ENCODE data around the gene GCH1.
"Not testable (repeated sequence)": the region's sequence is repeated elsewhere in the genome, so short reads cannot be mapped to it uniquely, and the experiment has no call there.

GCH1 gene, protein sequence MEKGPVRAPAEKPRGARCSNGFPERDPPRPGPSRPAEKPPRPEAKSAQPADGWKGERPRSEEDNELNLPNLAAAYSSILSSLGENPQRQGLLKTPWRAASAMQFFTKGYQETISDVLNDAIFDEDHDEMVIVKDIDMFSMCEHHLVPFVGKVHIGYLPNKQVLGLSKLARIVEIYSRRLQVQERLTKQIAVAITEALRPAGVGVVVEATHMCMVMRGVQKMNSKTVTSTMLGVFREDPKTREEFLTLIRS

GRCh38 chr14:54902521-54903420, at the start of gene GCH1:
Gene GCH1 (minus strand): TSS chr14:54902826. CDS start chr14:54902663, 163 bp downstream.
- peak; percentile 79 for DNase-seq

GRCh38 chr14:54947230-54947629, 44.6 kb upstream of the GCH1 start:
- no peak for DNase-seq

- DNase-seq: no peak
Measured at GRCh38 chr14:54946500-54946899, 43.9 kb upstream of the GCH1 start.

DNA sequence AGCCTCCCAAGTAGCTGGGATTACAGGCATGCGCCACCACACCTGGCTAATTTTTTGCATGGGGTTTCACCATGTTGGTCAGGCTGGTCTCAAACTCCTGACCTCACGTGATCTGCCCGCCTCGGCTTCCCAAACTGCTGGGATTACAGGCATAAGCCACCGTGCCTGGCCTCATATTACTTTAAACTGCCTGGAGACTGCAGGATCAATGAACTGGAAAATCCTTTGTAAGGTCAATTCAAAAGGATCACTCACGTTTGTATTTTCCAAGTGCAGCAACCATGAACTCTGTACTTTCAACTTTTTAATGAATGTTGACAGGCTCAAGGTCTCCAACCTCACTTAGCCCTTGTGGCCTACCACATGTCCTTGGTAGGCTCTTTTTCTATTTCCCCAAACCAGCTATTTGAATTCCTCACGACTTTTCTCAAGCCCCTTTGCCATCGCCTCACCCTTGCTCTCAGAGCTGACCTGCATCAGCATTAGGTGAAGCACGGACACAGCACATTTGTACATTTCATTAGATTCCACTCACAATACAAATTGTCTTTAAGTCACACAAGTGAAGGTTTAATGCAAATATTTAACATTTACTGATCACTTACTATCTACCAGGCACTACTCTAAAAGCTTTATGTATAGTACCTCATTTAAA, 42.2 kb upstream of the GCH1 start:
- no peak for DNase-seq

- DNase-seq: no peak
Measured at GRCh38 chr14:54942913-54943312, 40.3 kb upstream of the GCH1 start.

GRCh38 chr14:54936816-54937215, 34.2 kb upstream of the GCH1 start:
- no peak for DNase-seq

DNA sequence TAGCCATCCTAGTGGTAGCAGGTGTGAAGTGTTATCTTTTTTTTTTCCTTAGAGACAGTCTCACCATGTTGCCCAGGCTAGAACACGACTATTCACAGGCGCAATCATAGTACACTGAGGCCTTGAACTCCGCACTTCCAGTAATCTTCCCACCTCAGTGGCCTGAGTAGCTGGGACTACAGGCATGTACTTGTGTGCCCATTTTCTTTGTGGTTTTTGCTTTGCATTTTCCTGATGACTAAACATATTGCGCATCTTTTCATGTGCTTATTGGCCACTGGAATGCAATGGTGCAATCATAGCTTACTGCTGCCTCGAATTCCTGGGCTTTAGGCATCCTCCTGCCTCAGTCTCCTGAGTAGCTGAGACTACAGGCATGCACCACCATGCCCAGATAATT, 33.3 kb upstream of the GCH1 start:
- no peak for DNase-seq

DNA sequence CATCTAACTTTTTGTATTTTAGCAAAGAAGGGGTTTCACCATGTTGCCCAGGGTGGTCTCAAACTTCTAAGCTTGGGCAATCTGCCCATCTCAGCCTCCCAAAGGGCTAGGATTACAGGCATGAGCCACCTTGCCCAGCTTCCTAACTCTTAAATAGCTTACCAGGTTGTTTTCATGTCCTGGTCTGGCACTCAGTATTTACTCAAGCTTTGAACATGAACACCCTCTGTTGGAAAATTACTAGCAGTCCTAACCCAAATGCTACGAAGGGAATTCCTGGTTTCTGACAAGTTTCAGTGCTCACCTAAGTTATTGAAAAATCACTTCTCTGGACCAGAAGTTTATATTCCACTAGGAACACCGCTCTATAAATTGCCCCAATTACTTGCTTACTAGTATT, 32.5 kb upstream of the GCH1 start:
- no peak for DNase-seq

DNA sequence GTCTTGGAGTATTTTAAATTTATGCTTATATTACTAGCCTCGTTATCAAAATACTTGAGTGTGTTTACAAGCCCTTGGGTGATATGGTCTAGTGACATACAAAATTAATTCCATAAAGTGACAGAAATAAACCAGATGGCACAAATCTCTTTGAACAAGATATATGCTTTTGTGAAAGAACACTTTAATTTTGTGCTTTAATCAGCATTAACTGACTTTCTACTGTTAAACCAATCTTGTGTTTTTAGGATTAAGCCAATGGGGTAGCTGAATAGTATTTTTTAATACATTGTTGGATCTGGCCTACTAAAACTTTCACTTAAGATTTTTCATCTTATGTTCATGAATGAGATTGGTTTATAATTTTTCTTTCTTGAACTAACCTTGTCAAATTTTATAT, 30.4 kb upstream of the GCH1 start:
- DNase-seq: no peak

GRCh38 chr14:54931598-54932340, 29.1 kb upstream of the GCH1 start:
- DNase-seq: no peak

GRCh38 chr14:54931101-54931500, 28.5 kb upstream of the GCH1 start:
- DNase-seq: no peak

GRCh38 chr14:54929556-54929955, 26.9 kb upstream of the GCH1 start:
- no peak for DNase-seq

GRCh38 chr14:54928216-54928615, 25.6 kb upstream of the GCH1 start:
- DNase-seq: no peak

DNA sequence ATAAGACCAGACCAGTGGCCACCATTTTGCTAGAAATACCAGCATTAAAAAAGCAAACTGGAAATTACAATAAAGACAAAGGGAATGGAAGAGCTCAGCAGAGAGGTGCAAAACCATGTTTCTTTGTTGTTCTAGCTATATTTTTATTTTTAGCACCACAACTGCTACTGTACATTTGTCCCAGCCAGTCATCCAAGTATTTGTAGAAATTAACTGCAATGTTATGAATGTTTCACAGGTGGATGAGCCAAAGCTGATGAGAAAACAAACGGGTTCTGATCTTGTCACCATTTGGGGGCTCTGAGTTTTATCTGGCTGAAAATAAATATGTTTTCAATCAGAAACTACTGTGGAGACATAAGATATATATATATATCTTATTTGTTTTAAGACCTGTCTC, 24.9 kb upstream of the GCH1 start:
- DNase-seq: no peak

- not testable (repeated sequence) for DNase-seq
Measured at GRCh38 chr14:54926570-54926969, 23.9 kb upstream of the GCH1 start.

DNA sequence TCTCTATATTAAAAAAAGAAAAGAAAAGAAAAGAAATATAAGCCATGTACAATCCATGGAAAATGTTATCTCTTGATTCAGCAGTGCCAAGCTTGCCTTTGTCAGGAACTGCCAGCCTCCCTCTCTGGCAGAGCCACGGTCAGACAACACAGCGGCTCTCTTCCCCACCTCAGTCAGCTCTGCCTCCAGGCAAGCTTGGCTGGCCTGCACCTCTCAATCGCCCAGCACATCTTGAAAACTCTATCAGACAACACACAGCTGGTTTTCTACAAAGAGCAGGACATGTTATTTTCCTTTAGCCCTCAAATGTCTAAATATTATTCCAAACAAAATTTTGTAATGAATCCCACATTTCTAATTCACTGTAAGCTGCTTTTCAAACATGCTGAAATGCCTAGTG, 20.0 kb upstream of the GCH1 start:
- DNase-seq: no peak

- DNase-seq: no peak
Measured at GRCh38 chr14:54920052-54920451, 17.4 kb upstream of the GCH1 start.

- no peak for DNase-seq
Measured at GRCh38 chr14:54919330-54919729, 16.7 kb upstream of the GCH1 start.

DNA sequence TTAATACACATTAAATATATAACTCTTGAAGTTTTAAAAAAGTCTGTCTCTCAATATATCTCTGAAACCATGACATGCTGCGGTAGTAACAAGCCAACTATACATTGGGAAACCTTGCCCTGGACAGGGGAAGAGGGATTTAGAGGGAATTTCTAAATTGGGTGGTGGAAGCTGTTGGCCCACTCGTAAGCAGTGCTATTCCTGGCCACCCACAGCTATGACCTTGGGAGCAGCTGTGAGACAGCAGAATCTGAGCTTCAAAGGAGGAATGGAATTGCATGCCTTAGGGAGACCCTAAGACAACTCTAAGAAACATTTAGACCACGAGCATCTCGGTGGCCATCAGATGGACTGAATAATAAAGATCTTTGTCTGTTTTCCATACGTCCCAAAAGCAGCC, 15.8 kb upstream of the GCH1 start:
- no peak for DNase-seq

DNA sequence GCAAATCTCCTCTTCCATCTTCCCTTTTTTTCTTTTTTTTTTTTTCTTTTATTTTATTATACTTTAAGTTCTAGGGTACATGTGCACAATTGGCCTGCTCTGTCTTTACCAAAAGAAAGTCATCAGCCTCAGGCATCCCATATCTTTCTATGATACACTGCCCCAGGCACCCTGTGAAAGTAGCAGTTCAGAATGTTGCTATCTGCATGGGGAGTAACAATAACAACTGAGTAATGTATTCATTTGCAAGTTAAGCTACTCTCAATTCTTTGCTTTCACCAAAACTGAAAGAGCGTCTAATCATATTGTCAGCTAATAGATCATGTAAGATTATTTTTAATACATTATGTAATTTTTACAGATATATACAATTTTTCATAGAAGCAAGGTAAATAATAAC, 13.5 kb upstream of the GCH1 start:
- no peak for DNase-seq

DNA sequence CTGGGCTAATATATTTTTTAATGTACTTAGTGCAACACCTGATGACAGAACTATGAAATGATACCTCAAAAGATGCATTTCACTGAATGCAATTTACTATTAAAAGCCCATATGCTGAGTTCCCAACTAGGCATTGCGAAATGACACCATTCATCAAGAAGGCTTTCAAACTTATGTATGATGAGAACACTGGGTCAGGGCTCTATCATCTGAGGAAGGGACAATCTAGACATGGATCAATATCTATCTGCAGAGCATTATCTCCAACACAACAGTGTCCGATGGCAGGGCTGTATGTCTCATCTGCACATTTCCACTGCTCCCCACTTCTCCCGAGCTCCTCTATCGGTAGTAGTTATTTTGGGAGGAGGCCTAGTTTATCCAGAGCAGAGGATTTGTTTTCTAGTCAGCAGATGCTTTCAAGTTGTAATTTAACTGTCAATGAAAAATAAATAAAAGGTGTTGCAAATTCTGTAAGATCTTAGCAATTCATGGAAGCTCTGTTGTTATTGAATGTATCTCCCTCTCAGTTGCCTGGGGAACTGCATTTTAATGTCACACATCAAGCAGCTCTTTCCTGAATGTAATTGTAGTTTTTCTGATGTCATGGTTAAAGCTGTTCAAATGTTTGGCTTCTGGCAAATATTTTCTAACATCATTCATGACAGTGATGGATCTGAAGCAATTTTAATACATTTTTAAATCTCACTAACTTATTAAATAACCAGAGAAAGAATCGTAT, 7.4 kb upstream of the GCH1 start:
- no peak for DNase-seq

DNA sequence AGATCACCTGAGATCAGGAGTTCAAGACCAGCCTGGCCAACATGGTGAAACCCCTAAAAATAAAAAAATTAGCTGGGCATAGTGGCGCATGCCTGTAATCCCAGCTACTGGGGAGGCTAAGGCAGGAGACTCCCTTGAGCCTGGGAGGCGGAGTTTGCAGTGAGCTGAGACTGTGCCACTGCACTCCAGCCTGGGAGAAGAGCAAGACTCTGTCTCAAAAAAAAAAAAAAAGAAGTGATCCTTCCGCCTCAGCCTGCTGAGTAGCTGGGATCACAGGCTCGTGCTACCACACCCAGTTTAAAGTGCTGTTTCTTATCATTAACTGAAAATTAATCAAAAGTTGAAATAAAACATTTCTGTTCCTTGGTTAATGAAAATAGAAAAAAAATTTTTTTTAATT, 6.3 kb upstream of the GCH1 start:
- DNase-seq: not testable (repeated sequence)

Measured in CD4-positive, alpha-beta T cell treated with Interleukin-17A for 4 hours (primary cell).